ENCODE results near the gene DGKQ. TPM values are rescaled to one million over a fixed set of nuclear protein-coding genes. Genes with fewer than 3 reads are reported as not detected.

DGKQ gene
- total RNA-seq, 1 experiment from 2014 or later: 11.8 TPM

- peaks cover 8% of the 10 kb centered on the region for H3K4me1 Mint-ChIP-seq (ENCODE audit: low read depth, unreplicated experiment)
- CTCF ChIA-PET: no interaction called here
- peaks cover 16% of the 10 kb centered on the region for H3K36me3 Mint-ChIP-seq (ENCODE audit: insufficient read depth, unreplicated experiment)
- peaks cover 5% of the 10 kb centered on the region for H3K9me3 Mint-ChIP-seq (ENCODE audit: low read depth, unreplicated experiment)
- H3K27ac Mint-ChIP-seq (ENCODE audit: unreplicated experiment): no peak overlapping the region
- intact Hi-C loops (cut with micrococcal nuclease; ENCODE audit: unreplicated experiment): no loop called here
- BruUV-seq (replicated peaks): no TSS peak
- H3K27me3 Mint-ChIP-seq (ENCODE audit: unreplicated experiment): no peaks in the 10 kb centered on the region
- TF ChIP-seq CTCF (IDR thresholded peaks at IDR 0.05; ENCODE audit: unreplicated experiment): no peak
- H3K4me3 Mint-ChIP-seq (ENCODE audit: low read depth, unreplicated experiment): no peak overlapping the region
- DNase-seq: no peak
These were observed 58.8 kb downstream of the DGKQ start for GRCh38 chr4:914531-914930.

GRCh38 chr4:913280-913618 is 60.1 kb downstream of the DGKQ start:
- intact Hi-C loops (cut with micrococcal nuclease; ENCODE audit: unreplicated experiment): no loop called here

GRCh38 chr4:912548-913279 is 60.7 kb downstream of the DGKQ start:
- no peaks in the 10 kb centered on the region for H3K9me3 Mint-ChIP-seq (ENCODE audit: low read depth, unreplicated experiment)
- H3K27me3 Mint-ChIP-seq (ENCODE audit: unreplicated experiment): no peaks in the 10 kb centered on the region
- peaks cover 16% of the 10 kb centered on the region for H3K36me3 Mint-ChIP-seq (ENCODE audit: insufficient read depth, unreplicated experiment)
- H3K4me1 Mint-ChIP-seq (ENCODE audit: low read depth, unreplicated experiment): peaks cover 8% of the 10 kb centered on the region
- no TSS peak for BruUV-seq (replicated peaks)
- intact Hi-C loops (cut with micrococcal nuclease; ENCODE audit: unreplicated experiment): no loop called here
- no peak overlapping the region for H3K4me3 Mint-ChIP-seq (ENCODE audit: low read depth, unreplicated experiment)
- CTCF ChIA-PET: no interaction called here
- H3K27ac Mint-ChIP-seq (ENCODE audit: unreplicated experiment): no peak overlapping the region
- no peak for DNase-seq
- TF ChIP-seq CTCF (IDR thresholded peaks at IDR 0.05; ENCODE audit: unreplicated experiment): no peak

More at GRCh38 chr4:913280-913618, 60.1 kb downstream of the DGKQ start:
- no peaks in the 10 kb centered on the region for H3K27me3 Mint-ChIP-seq (ENCODE audit: unreplicated experiment)
- no peak overlapping the region for H3K27ac Mint-ChIP-seq (ENCODE audit: unreplicated experiment)
- no peak for DNase-seq
- peaks cover 8% of the 10 kb centered on the region for H3K4me1 Mint-ChIP-seq (ENCODE audit: low read depth, unreplicated experiment)
- TF ChIP-seq CTCF (IDR thresholded peaks at IDR 0.05; ENCODE audit: unreplicated experiment): no peak
- CTCF ChIA-PET: no interaction called here
- peaks cover 16% of the 10 kb centered on the region for H3K36me3 Mint-ChIP-seq (ENCODE audit: insufficient read depth, unreplicated experiment)
- H3K4me3 Mint-ChIP-seq (ENCODE audit: low read depth, unreplicated experiment): no peak overlapping the region
- H3K9me3 Mint-ChIP-seq (ENCODE audit: low read depth, unreplicated experiment): peaks cover 2% of the 10 kb centered on the region
- no TSS peak for BruUV-seq (replicated peaks)

- CTCF ChIA-PET: interaction anchor here (0.6 kb wide), 1 partner anchor 312 kb away, joined by 8 read pairs; no protein-coding TSS in a partner anchor
- no peaks in the 10 kb centered on the region for H3K27me3 Mint-ChIP-seq (ENCODE audit: unreplicated experiment)
- H3K27ac Mint-ChIP-seq (ENCODE audit: unreplicated experiment): no peak overlapping the region
- peaks cover 16% of the 10 kb centered on the region for H3K36me3 Mint-ChIP-seq (ENCODE audit: insufficient read depth, unreplicated experiment)
- no peak overlapping the region for H3K4me3 Mint-ChIP-seq (ENCODE audit: low read depth, unreplicated experiment)
- H3K4me1 Mint-ChIP-seq (ENCODE audit: low read depth, unreplicated experiment): peaks cover 8% of the 10 kb centered on the region
- no peak for DNase-seq
- TF ChIP-seq CTCF (IDR thresholded peaks at IDR 0.05; ENCODE audit: unreplicated experiment): no peak
- BruUV-seq (replicated peaks): no TSS peak
- intact Hi-C loops (cut with micrococcal nuclease; ENCODE audit: unreplicated experiment): no loop called here
- no peaks in the 10 kb centered on the region for H3K9me3 Mint-ChIP-seq (ENCODE audit: low read depth, unreplicated experiment)
These were observed 61.4 kb downstream of the DGKQ start for GRCh38 chr4:911871-912490.
